Daoy (cell line): ENCODE results near the gene POU3F2. TPM values are rescaled to one million over a fixed set of nuclear protein-coding genes. Genes with fewer than 3 reads are reported as not detected.

Experiments used
- DNase-seq: peaks from one replicate; pipeline ENCODE4 v3.0.0-alpha.2; 2015; ENCODE audit warnings: low read depth
- total RNA-seq: library from RNA; depleted of rRNA; stranded (reverse); fragments of >200 nt; shearing (Covaris generic); gene quantifications from 2 replicates; pipeline ENCODE4 v1.2.3, GENCODE V29; 2014; rRNA removed

POU3F2 gene
- 0.63 and 0.77 TPM in 2 replicates for total RNA-seq

- DNase-seq: peak; percentile 98
Observed at GRCh38 chr6:98834060-98835031, at the start of gene POU3F2. TSS of gene POU3F2 (plus strand) at chr6:98834574. CDS start at chr6:98834874, 300 bp downstream.

DNA sequence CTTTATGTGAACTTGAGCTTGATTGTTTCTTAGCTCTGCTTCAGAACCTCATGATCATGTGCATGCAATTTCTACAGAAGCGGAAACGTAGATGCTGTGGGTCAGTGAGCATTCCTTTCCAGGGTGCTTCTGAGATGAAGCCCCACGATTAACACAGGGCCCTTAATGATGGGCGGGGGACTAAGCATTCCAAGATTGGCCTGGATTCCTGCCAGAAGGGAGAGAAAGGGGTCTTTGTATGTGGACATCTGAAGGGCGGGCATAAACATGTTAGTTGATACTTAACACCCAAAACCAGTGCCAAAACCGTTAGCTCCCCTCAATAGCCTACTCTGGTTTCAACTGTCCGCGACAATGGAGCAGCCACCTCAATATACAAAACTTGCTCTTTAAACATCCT, 46.9 kb upstream of the POU3F2 start:
- DNase-seq: no peak

DNA sequence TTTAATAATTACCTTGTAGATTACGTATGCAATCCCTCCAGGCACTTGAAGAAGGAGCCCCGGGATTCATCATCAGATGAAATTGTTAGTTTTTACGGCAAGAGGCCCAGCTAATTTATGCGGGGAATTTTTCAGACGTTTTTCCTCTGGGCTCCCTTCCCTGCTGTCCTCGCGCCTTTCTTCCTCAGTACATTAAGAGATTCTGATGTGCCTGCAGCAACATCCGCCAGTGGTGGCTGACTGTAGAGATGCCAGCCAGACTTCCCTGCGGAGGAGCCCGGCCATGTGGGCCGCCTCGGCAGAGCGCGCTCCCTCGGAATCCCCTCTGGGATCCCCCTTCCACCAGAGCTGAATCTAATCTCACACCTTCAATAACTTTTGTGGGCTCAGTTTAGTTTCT, 46.4 kb upstream of the POU3F2 start:
- no peak for DNase-seq

DNA sequence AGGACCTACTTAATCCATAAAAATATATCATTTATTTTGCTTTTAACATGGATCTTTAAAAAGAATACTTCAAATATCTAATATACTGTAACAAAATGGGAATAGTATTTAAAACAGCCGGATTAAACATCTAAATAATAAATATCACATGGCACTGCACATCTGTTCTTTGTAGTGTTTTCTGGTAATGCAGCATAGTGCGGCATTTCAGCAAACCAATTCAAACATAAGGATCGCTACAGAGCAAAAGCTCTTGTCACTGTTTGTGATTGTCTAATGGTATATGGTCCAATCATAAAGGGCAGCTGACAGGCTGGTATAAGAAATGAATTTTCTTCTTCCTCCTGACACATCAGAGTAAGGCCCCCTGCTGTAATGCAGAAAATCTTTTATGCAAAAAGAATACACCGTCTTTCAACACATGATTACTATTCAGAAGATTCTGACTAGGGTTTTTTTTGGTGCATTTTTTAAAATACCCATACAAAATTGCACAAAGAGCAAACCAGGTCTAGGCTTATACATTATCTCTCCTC, 40.0 kb upstream of the POU3F2 start:
- no peak for DNase-seq

GRCh38 chr6:98797217-98797994, 37.0 kb upstream of the POU3F2 start:
- DNase-seq: no peak

- no peak for DNase-seq
Observed at GRCh38 chr6:98800866-98801265, 33.5 kb upstream of the POU3F2 start.

DNA sequence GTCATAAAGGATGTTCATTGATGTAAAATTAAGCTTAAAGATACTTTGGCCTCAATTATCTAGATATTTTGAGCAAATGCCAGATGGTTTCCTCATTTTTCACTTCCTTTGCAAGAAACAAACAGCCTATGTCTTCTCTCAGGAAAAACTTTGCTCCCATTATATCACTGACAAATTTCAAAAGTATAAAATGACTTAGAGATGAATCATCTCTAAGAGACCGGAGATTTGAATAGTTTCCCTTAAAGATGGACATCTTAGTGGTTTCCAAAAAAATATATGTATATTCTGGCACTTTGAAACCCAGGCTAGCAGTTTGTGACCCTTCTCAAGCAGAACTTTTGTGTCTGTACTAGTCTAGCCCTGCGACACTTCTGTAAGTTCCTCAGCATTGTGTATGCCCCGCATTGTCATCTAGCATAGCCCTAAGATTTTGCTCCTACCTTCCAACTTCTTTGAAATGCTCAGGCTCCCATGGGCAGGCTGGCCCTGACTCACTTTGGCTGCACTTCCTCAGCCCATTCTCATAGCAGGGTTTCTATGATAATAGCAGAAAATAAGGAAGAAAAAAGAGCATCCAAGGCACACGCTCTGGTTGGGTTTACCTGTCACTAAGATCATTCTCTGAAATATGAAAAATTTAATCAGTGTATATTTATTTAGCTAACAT, 25.7 kb upstream of the POU3F2 start:
- DNase-seq: peak; percentile 54

- no peak for DNase-seq
Observed at GRCh38 chr6:98812220-98812619, 22.2 kb upstream of the POU3F2 start.

GRCh38 chr6:98816799-98817198, 17.6 kb upstream of the POU3F2 start:
- no peak for DNase-seq

GRCh38 chr6:98821756-98822405, 12.5 kb upstream of the POU3F2 start:
- no peak for DNase-seq

DNA sequence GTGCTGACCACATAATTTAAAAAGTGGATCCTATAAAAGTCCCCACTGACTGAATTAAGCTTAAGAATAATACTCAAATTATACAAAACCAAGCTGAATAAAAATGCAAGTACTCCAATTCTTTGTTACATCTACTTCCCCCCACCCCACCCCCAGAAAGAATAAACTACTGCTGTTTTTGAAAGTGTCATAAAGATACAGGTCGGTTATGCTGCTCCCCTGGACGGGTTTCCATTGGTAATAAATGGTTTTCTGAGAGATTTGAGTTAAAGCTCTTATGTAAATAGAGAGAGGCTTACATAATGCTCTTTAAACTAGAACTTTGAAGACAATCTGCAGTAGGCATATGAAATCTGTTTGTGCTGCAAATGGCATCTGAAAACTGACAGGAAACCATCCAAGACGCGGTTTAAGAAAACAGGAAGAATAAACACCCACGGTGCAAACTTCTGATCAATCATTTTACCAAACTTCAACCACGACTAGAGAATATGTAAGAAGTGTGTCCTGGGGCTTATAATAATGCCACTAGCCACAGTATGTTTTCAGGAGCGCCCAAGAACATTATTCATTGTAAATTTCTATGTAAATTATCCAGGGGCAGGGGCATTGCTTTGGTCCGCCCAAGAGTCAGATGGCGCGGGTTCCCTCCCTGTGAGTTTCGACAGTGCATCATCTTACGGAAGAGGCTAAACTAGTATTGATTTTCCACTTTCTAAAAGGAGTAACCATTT, 10.8 kb upstream of the POU3F2 start:
- no peak for DNase-seq

GRCh38 chr6:98824162-98824901, 10.0 kb upstream of the POU3F2 start:
- no peak for DNase-seq

- DNase-seq: no peak
Observed at GRCh38 chr6:98824902-98825599, 9.3 kb upstream of the POU3F2 start.

- DNase-seq: no peak
Observed at GRCh38 chr6:98825600-98826230, 8.7 kb upstream of the POU3F2 start.

DNA sequence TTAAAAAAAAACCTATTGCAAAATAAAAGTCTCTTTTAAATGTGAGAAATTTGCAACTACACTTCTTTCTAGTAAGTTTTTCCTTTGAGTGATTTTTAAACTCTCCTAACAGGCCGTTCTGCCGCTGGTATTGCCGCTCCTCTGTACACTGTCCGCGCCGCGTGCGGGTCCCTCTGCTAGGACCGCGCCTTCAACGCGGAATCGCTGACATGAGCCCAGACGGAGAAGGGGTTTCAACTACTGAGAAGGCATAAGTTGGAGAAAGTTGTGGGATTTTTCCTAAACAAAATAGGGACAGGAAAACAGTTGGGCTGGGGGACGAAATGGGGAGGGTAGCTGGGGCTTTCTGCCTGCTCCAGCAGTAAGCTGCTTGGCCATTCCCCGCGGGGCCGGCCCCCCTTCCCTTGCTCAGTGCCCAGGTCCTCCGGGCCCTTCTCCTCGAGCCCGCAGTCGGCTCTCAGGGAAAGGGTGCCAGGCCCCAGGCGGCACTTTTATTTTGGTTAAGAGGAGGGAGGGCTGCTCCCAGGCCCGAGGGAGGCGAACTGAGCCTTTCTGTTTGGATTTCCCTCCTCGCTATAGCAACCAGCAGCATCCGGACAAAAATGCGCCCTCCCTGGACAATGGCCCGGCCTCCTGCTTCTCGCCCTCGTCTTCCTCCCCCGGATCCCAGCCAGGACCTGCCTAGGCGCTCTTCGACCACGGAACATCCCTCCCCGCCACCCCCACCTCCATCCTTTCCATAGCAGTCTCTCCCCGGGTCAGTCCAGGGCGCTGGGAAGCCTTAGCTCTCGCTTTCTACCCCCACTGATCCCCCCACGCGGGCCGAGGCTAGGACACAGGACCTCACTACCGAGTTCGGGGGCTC, 6.8 kb upstream of the POU3F2 start:
- DNase-seq: peak; percentile 28

DNA sequence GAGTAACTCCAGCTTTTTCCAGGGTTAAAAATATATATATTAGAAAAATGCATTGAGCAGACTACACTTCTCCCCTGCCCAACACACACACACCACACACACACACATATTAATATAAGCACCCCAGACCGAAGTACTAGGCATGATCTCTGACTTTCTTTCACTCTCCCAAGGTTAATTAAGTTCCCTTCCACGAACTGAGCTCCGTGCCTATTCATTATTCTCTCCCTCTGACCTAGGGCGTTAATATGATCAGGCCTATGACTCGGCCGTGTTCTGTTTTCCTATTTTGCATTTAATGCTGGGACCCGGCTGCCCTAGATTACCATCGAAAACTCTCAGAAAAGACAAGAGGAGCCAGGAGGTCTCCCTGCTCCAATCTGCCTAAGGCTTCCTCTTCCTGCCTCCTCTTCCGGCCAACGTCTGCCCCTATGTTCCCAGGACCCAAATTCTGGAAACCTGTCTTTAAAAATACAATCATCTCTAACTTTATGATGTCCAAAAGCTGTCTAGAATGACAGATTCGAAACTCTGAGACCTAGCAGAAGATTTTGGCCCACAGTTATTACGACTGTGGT, 6.1 kb upstream of the POU3F2 start:
- DNase-seq: no peak

DNA sequence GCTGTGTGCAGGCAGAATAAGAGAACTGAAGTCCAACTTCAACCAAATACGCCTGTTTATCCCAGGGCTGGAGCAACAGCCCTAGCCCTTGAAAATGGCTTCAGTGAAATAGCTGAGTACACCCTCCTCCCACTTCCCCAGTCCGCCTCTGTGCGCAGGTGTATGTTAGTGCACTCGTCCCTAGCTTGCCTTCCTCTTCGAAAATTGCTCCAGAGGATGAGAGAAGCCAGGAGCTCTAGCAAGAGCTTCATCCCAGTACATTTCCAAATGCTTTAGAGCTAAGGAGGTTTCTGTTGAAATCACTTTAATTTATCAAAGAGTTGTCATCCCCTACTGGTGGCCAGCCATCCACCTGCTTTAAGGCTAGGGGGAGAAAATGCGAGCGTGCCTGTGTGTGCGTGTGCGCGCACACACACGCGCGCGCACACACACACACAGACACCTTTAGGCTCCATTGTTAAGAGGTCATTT, 5.4 kb upstream of the POU3F2 start:
- no peak for DNase-seq
